ENCODE data around the gene GRM5. TPM values are rescaled to one million over a fixed set of nuclear protein-coding genes. Genes with fewer than 3 reads are reported as not detected.

GRM5 gene
- total RNA-seq, 1 experiment from 2014 or later, result 0.03 TPM

- Histone ChIP-seq H3K4me3 (ENCODE audit: low read depth in 2 of 2, low read length in 2 of 2) (no peak overlapping the region), H3K9me3 (ENCODE audit: control insufficient read depth, insufficient read depth, low read depth, low read length) (no peaks in the 10 kb centered on the region), H3K27me3 (ENCODE audit: control insufficient read depth, insufficient read depth, low read length) (no peaks in the 10 kb centered on the region), H3K36me3 (ENCODE audit: control insufficient read depth, insufficient read depth, low read length) (no peaks in the 10 kb centered on the region), H3K27ac (ENCODE audit: low read length) (no peak overlapping the region), H3K4me1 (ENCODE audit: control insufficient read depth, insufficient read depth, low read length) (no peaks in the 10 kb centered on the region)
- TF ChIP-seq TCF7L2 (IDR thresholded peaks at IDR 0.05; ENCODE audit: low read depth, low read length), result no peak
- no peak for TF ChIP-seq SIN3A (IDR thresholded peaks at IDR 0.05; ENCODE audit: borderline replicate concordance, insufficient read depth, low read depth, low read length)
- TF ChIP-seq POLR2AphosphoS5 (IDR thresholded peaks at IDR 0.05; ENCODE audit: low read depth, low read length), result no peak
- no peak for TF ChIP-seq CTCF (IDR thresholded peaks at IDR 0.05)
- TF ChIP-seq REST (IDR thresholded peaks at IDR 0.05; ENCODE audit: insufficient read depth in 1 of 2, low read depth in 2 of 2, low read length in 1 of 2), result no peak
- no peak for DNase-seq (ENCODE audit: low read depth, low spot score)
- no TSS peak for BruUV-seq (replicated peaks)
- ChIA-PET CTCF (no interaction called here), POLR2A (no interaction called here)
- intact Hi-C loops (cut with micrococcal nuclease; ENCODE audit: unreplicated experiment) (no loop called here), in situ Hi-C loops (cut with HindIII; ENCODE audit: low pct_unique_long_range_greater_than_20kb, low sequenced_read_pairs) (no loop called here)
- no peak for ATAC-seq
Measured at GRCh38 chr11:88523386-88524071, 542.3 kb downstream of the GRM5 start.

GRCh38 chr11:88522624-88523385, 543.0 kb downstream of the GRM5 start:
- CTCF ChIA-PET, result no interaction called here
- no peak for TF ChIP-seq POLR2AphosphoS5 (IDR thresholded peaks at IDR 0.05; ENCODE audit: low read depth, low read length)
- Histone ChIP-seq H3K4me3 (ENCODE audit: low read depth in 2 of 2, low read length in 2 of 2) (no peak overlapping the region), H3K4me1 (ENCODE audit: control insufficient read depth, insufficient read depth, low read length) (no peaks in the 10 kb centered on the region), H3K36me3 (ENCODE audit: control insufficient read depth, insufficient read depth, low read length) (no peaks in the 10 kb centered on the region), H3K27me3 (ENCODE audit: control insufficient read depth, insufficient read depth, low read length) (no peaks in the 10 kb centered on the region), H3K9me3 (ENCODE audit: control insufficient read depth, insufficient read depth, low read depth, low read length) (no peaks in the 10 kb centered on the region), H3K27ac (ENCODE audit: low read length) (no peak overlapping the region)
- POLR2A ChIA-PET, result no interaction called here
- in situ Hi-C loops (cut with HindIII; ENCODE audit: low pct_unique_long_range_greater_than_20kb, low sequenced_read_pairs), result no loop called here
- BruUV-seq (replicated peaks), result no TSS peak
- no peak for ATAC-seq
- DNase-seq (ENCODE audit: low read depth, low spot score), result no peak
- intact Hi-C loops (cut with micrococcal nuclease; ENCODE audit: unreplicated experiment), result no loop called here

GRCh38 chr11:88521799-88522201, 544.0 kb downstream of the GRM5 start:
- H3K9me3 ChIP-seq (ENCODE audit: control insufficient read depth, insufficient read depth, low read depth, low read length), result no peaks in the 10 kb centered on the region
- intact Hi-C loops (cut with micrococcal nuclease; ENCODE audit: unreplicated experiment), result no loop called here
- TF ChIP-seq CTCF (IDR thresholded peaks at IDR 0.05), result no peak
- DNase-seq (ENCODE audit: low read depth, low spot score), result no peak
- H3K27me3 ChIP-seq (ENCODE audit: control insufficient read depth, insufficient read depth, low read length), result no peaks in the 10 kb centered on the region
- no peak overlapping the region for H3K27ac ChIP-seq (ENCODE audit: low read length)
- no TSS peak for BruUV-seq (replicated peaks)
- ATAC-seq, result no peak
- ChIA-PET POLR2A (no interaction called here), CTCF (no interaction called here)
- in situ Hi-C loops (cut with HindIII; ENCODE audit: low pct_unique_long_range_greater_than_20kb, low sequenced_read_pairs), result no loop called here
- H3K4me1 ChIP-seq (ENCODE audit: control insufficient read depth, insufficient read depth, low read length), result no peaks in the 10 kb centered on the region
- H3K4me3 ChIP-seq (ENCODE audit: low read depth in 2 of 2, low read length in 2 of 2), result no peak overlapping the region
- H3K36me3 ChIP-seq (ENCODE audit: control insufficient read depth, insufficient read depth, low read length), result no peaks in the 10 kb centered on the region

All from Panc1 (cell line).